Activated CD4-positive, CD25-positive, alpha-beta regulatory T cell treated with anti-CD3 and anti-CD28 coated beads, Interleukin-2, amount 50 U/mL, for 24 hours (primary cell): ENCODE data around the gene KLK8.

Experiments
- ATAC-seq, 2 donors: fragments of 150-1000 bp; cut with Tn5 transposase; one replicate each; pipeline ENCODE4 v1.10.0; 2021; ENCODE audit warnings: mild to moderate bottlenecking in 1 of 2, moderate library complexity in 1 of 2

Gene KLK8

GRCh38 chr19:51001515-51001914 lies at the start of gene KLK8:
Gene KLK8, minus strand, starts transcription at chr19:51001604. Its CDS starts 437 bp downstream, at chr19:51001167.
- no peak for ATAC-seq

- ATAC-seq: no peak
These were observed 45.6 kb upstream of the KLK8 start for GRCh38 chr19:51047031-51047335.

GRCh38 chr19:51044327-51044726 lies 42.9 kb upstream of the KLK8 start:
- ATAC-seq: no peak

GRCh38 chr19:51043497-51043896 lies 42.1 kb upstream of the KLK8 start:
- ATAC-seq: no peak

GRCh38 chr19:51040151-51040550 lies 38.7 kb upstream of the KLK8 start:
- ATAC-seq: no peak

GRCh38 chr19:51036519-51036918 lies 35.1 kb upstream of the KLK8 start:
- ATAC-seq: no peak

- no peak for ATAC-seq
These were observed 33.3 kb upstream of the KLK8 start, which contains the start of gene KLK12 for GRCh38 chr19:51034704-51035103. Gene KLK12, minus strand, starts transcription at chr19:51035002. Its CDS starts 381 bp downstream, at chr19:51034621.

- no peak for ATAC-seq
These were observed 30.4 kb upstream of the KLK8 start for GRCh38 chr19:51031880-51032225.

- ATAC-seq: no peak
These were observed 29.9 kb upstream of the KLK8 start for GRCh38 chr19:51031220-51031879.

GRCh38 chr19:51030631-51031030 lies 29.2 kb upstream of the KLK8 start:
- ATAC-seq: no peak

- ATAC-seq: no peak
These were observed 28.3 kb upstream of the KLK8 start for GRCh38 chr19:51029718-51030117.

- no peak for ATAC-seq
These were observed 26.5 kb upstream of the KLK8 start for GRCh38 chr19:51027873-51028272.

- no peak for ATAC-seq
These were observed 25.9 kb upstream of the KLK8 start for GRCh38 chr19:51027126-51027806.

GRCh38 chr19:51026554-51026831 lies 25.1 kb upstream of the KLK8 start, which contains the start of gene KLK11:
Gene KLK11, minus strand, starts transcription at chr19:51026616. Its CDS starts 985 bp downstream, at chr19:51025631.
- ATAC-seq: no peak

- ATAC-seq: no peak
These were observed 24.6 kb upstream of the KLK8 start for GRCh38 chr19:51025809-51026553.

GRCh38 chr19:51025401-51025800 lies 24.0 kb upstream of the KLK8 start:
- no peak for ATAC-seq

- no peak for ATAC-seq
These were observed 23.5 kb upstream of the KLK8 start for GRCh38 chr19:51024924-51025323.

- ATAC-seq: no peak
These were observed 22.5 kb upstream of the KLK8 start for GRCh38 chr19:51023946-51024345.

- ATAC-seq: no peak
These were observed 21.1 kb upstream of the KLK8 start for GRCh38 chr19:51022526-51022925.

- ATAC-seq: no peak
These were observed 19.7 kb upstream of the KLK8 start for GRCh38 chr19:51020988-51021651.

GRCh38 chr19:51019544-51019925 lies 18.1 kb upstream of the KLK8 start, which contains the start of gene KLK10:
Gene KLK10, minus strand, starts transcription at chr19:51019709. Its CDS starts 579 bp downstream, at chr19:51019130.
- no peak for ATAC-seq

GRCh38 chr19:51018745-51019543 lies 17.5 kb upstream of the KLK8 start:
- ATAC-seq: no peak
